ENCODE data around the gene TRPM7.

Gene TRPM7

GRCh38 chr15:50531163-50531562, 155.4 kb downstream of the TRPM7 start:
- Histone ChIP-seq H3K9me3 (ENCODE audit: control insufficient read depth in 2 of 2, low read length in 2 of 2) (no peaks in the 10 kb centered on the region), H3K27ac (ENCODE audit: low read length) (no peak overlapping the region), H3K4me1 (ENCODE audit: control insufficient read depth, insufficient read depth, low read length) (no peaks in the 10 kb centered on the region), H3K27me3 (ENCODE audit: control insufficient read depth in 1 of 2, insufficient read depth in 2 of 2, low read length in 2 of 2) (no peaks in the 10 kb centered on the region), H3K36me3 (ENCODE audit: control insufficient read depth in 2 of 2, insufficient read depth in 2 of 2, low read length in 2 of 2) (no peaks in the 10 kb centered on the region), H3K9ac (ENCODE audit: low read length in 2 of 2) (no peak overlapping the region), H3K4me3 (ENCODE audit: low read length in 2 of 2) (no peak overlapping the region)

GRCh38 chr15:50523851-50524251, 162.7 kb downstream of the TRPM7 start:
- Histone ChIP-seq H3K36me3 (ENCODE audit: control insufficient read depth in 2 of 2, insufficient read depth in 2 of 2, low read length in 2 of 2) (no peaks in the 10 kb centered on the region), H3K27me3 (ENCODE audit: control insufficient read depth in 1 of 2, insufficient read depth in 2 of 2, low read length in 2 of 2) (no peaks in the 10 kb centered on the region), H3K9me3 (ENCODE audit: control insufficient read depth in 2 of 2, low read length in 2 of 2) (no peaks in the 10 kb centered on the region), H3K4me3 (ENCODE audit: low read length in 2 of 2) (no peak overlapping the region), H3K4me1 (ENCODE audit: control insufficient read depth, insufficient read depth, low read length) (no peaks in the 10 kb centered on the region), H3K27ac (ENCODE audit: low read length) (no peak overlapping the region), H3K9ac (ENCODE audit: low read length in 2 of 2) (no peak overlapping the region)

DNA sequence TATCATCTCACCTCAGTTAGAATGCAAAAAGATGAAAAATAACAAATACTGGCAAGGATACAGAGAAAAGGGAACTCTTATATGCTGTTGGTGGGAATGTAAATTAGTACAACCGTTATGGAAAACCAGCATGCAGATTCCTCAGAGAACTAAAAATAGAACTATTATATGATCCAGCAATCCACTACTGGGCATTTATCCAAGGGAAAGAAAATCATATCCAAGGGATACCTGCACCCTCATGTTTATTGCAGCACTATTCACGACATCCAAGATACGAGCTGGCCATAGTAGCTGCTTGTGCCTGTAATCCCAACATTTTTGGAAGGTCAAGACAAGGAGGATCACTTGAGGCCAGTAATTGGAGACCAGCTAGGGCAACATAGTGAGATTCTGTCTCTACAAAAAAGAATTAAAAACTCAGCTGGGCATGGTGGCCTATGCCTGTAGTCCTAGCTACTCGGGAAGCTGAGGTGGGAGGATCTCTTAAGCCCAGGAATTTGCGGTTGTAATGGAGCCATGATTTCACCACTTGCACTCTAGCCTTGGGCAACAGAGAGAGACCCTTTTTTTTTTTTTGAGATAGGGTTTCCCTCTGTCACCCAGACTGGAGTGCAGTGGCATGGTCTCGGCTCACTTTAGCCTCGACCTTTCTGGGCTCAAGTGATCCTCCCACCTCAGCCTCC, 166.7 kb downstream of the TRPM7 start:
- Histone ChIP-seq H3K4me3 (ENCODE audit: low read length in 2 of 2) (no peak overlapping the region), H3K9ac (ENCODE audit: low read length in 2 of 2) (no peak overlapping the region), H3K27ac (ENCODE audit: low read length) (no peak overlapping the region), H3K9me3 (ENCODE audit: control insufficient read depth in 2 of 2, low read length in 2 of 2) (peaks cover 0 to 3% of the 10 kb centered on the region in 2 donors), H3K4me1 (ENCODE audit: control insufficient read depth, insufficient read depth, low read length) (no peaks in the 10 kb centered on the region), H3K27me3 (ENCODE audit: control insufficient read depth in 1 of 2, insufficient read depth in 2 of 2, low read length in 2 of 2) (no peaks in the 10 kb centered on the region), H3K36me3 (ENCODE audit: control insufficient read depth in 2 of 2, insufficient read depth in 2 of 2, low read length in 2 of 2) (no peaks in the 10 kb centered on the region)

- Histone ChIP-seq H3K27ac (ENCODE audit: low read length) (no peak overlapping the region), H3K4me3 (ENCODE audit: low read length in 2 of 2) (no peak overlapping the region), H3K4me1 (ENCODE audit: control insufficient read depth, insufficient read depth, low read length) (no peaks in the 10 kb centered on the region), H3K36me3 (ENCODE audit: control insufficient read depth in 2 of 2, insufficient read depth in 2 of 2, low read length in 2 of 2) (no peaks in the 10 kb centered on the region), H3K27me3 (ENCODE audit: control insufficient read depth in 1 of 2, insufficient read depth in 2 of 2, low read length in 2 of 2) (no peaks in the 10 kb centered on the region), H3K9ac (ENCODE audit: low read length in 2 of 2) (no peak overlapping the region), H3K9me3 (ENCODE audit: control insufficient read depth in 2 of 2, low read length in 2 of 2) (peaks cover 0 to 3% of the 10 kb centered on the region in 2 donors)
Measured at GRCh38 chr15:50513001-50513400, 173.6 kb downstream of the TRPM7 start.
